ENCODE results near the gene SPPL2C.

Gene SPPL2C

DNA sequence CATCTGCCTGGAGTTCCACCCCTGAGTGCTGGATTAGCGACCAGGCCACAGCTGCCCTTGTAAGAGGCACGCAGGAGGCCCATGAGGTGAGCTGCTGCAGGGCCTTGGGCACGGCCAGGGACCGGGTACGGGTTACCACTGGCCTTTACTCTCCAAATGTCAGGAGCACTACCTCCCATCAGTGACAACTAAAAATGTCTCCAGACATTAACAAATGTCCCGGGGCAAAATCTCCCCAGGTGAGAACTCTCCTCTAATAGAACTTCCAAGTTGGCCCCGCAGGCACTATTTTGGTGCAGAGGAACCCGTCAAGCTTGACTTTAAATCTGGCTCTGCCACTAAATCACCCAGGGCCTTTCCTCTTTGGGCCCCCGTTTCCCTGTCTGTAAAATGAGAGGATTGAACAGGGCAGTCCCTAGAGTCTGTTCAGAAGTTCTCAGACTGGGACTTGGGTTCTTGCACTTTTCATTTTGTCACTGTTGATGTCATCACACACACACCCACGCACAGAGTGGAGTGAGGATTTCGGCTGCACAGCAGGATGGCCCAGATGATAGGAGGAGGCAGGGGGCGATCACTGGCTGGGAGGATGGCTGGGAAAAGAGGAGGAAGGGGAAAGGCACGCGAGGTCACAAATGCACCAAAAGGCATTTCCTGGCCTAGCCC is 25.1 kb downstream of the SPPL2C start:
- no peak overlapping the region for H3K27ac ChIP-seq
- no peak overlapping the region for H3K4me3 ChIP-seq

GRCh38 chr17:45870342-45870974 is 25.8 kb downstream of the SPPL2C start:
- Histone ChIP-seq H3K27ac (no peak overlapping the region), H3K4me3 (no peak overlapping the region)

- Histone ChIP-seq H3K4me3 (no peak overlapping the region), H3K27ac (no peak overlapping the region)
Observed at GRCh38 chr17:45871718-45872117, 27.0 kb downstream of the SPPL2C start.

- no peak overlapping the region for H3K27ac ChIP-seq
Observed at GRCh38 chr17:45873728-45874127, 29.0 kb downstream of the SPPL2C start.

DNA sequence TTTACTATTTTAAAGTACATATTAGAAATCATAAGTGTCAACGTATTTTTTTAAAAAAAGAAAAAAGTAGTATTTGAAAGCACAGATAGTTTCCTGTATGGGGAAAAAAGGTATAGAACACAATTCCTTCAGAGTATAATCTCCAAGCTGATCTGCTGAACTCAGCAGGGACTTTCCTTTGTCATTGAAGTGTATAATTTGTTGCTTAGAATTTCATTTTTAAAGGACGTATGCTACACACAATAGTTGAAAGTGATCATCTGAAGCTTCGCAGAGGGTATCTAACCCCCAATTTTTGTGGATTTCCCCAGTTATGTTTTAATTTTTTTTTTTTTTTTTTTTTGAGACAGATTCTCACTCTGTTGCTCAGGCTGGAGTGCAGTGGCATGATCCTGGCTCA is 29.5 kb downstream of the SPPL2C start:
- H3K4me3 ChIP-seq: no peak overlapping the region
- no peak overlapping the region for H3K27ac ChIP-seq

More at GRCh38 chr17:45873728-45874127, 29.0 kb downstream of the SPPL2C start:
- no peak overlapping the region for H3K4me3 ChIP-seq

DNA sequence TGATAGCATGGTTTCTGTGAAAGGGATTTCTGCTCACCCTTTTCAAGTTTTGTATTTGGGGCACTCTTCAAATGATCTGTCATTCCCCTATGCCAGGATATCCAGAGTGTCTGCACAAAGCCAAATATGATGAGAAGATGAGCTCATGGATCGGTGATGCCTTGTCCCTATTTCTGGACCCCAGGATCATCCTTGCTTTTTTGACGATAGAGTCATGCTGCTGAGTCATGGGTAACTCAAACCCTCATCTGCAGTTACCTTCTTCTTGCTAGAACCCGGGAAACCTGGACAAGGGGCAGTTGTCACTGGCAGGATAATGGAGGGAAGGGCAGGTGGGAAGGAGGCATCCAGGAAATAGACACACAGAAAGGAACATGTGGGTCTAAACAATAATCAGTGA is 31.9 kb downstream of the SPPL2C start:
- no peak overlapping the region for H3K27ac ChIP-seq
- no peak overlapping the region for H3K4me3 ChIP-seq

DNA sequence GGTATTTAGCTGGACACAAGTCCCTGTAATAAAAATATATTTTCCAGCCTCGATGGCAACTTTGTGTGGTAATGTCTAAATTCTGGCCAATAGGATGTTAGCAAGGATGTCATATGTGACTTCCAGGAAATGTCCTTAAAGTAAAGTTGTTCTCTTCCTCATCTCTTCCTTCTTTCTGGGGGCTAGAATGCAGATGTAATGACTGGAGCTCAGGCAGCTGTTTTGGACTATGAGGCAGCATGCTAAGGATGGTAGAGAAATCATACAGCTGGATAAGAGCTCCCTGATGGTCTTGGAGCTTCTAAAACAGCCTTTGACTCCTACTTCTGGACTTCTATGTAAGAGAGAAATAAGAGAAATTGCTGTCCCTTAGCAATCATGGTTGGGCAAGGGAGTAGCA is 32.8 kb downstream of the SPPL2C start:
- no peak overlapping the region for H3K4me3 ChIP-seq

GRCh38 chr17:45883063-45883462 is 38.4 kb downstream of the SPPL2C start:
- Histone ChIP-seq H3K27ac (no peak overlapping the region), H3K4me3 (no peak overlapping the region)

More for the DNA sequence above, 32.8 kb downstream of the SPPL2C start:
- H3K27ac ChIP-seq: no peak overlapping the region

DNA sequence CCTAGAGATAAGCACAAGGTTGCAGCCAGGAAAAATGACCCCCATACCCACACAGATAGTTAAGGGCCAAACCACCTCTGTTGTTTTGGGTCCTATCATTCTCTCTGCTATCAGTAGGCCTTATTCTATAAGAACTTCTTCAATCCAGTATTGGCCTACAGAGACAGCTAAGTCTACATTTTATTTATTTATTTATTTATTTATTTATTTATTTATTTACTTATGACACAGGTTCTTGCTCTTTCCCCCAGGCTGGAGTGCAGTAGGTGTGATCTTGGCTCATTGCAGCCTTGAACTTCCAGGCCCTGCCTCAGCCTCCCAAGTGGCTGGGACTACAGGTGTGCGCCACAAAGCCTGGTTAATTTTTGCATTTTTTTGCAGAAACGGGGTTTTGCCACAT is 42.2 kb downstream of the SPPL2C start:
- H3K4me3 ChIP-seq: no peak overlapping the region
- H3K27ac ChIP-seq: no peak overlapping the region

DNA sequence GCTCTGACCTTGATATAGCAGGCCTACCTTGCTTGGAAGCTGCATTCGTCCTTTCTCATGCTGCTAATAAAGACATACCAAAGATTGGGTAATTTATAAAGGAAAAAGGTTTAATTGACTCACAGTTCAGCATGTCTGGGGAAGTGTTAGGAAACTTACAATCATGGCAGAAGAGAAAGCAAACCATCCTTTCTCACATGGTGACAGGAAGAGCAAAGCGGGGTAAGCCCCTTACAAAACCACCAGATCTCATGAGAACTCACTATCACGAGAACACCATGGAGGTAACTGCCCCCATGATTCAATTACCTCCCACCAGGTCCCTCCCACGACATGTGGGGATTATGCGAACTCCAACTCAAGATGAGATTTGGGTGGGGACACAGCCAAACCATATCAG is 43.7 kb downstream of the SPPL2C start:
- Histone ChIP-seq H3K27ac (no peak overlapping the region), H3K4me3 (no peak overlapping the region)

- H3K27ac ChIP-seq: no peak overlapping the region
- H3K4me3 ChIP-seq: no peak overlapping the region
Observed at GRCh38 chr17:45889579-45889978, 44.9 kb downstream of the SPPL2C start.

GRCh38 chr17:45893725-45894021 is 49.0 kb downstream of the SPPL2C start:
- Histone ChIP-seq H3K4me3 (peak overlapping the region; percentile 35 to 72 (median 50)), H3K27ac (peak overlapping the region in 12 of 21 experiments; percentile 14 to 78 (median 48))

DNA sequence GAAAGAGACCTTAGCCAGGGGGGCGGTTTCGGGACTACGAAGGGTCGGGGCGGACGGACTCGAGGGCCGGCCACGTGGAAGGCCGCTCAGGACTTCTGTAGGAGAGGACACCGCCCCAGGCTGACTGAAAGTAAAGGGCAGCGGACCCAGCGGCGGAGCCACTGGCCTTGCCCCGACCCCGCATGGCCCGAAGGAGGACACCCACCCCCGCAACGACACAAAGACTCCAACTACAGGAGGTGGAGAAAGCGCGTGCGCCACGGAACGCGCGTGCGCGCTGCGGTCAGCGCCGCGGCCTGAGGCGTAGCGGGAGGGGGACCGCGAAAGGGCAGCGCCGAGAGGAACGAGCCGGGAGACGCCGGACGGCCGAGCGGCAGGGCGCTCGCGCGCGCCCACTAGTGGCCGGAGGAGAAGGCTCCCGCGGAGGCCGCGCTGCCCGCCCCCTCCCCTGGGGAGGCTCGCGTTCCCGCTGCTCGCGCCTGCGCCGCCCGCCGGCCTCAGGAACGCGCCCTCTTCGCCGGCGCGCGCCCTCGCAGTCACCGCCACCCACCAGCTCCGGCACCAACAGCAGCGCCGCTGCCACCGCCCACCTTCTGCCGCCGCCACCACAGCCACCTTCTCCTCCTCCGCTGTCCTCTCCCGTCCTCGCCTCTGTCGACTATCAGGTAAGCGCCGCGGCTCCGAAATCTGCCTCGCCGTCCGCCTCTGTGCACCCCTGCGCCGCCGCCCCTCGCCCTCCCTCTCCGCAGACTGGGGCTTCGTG is 49.5 kb downstream of the SPPL2C start, which contains the start of gene MAPT:
Gene MAPT (plus strand): TSS at position 533 of the 763 bp plus-strand sequence. CDS start 67,784 bp downstream, outside the sequence.
- Histone ChIP-seq H3K4me3 (peak within 1 kb of the TSS; percentile 35 to 72 (median 50)), H3K27ac (peak within 1 kb of the TSS in 14 of 21 experiments; percentile 14 to 78 (median 37))

DNA sequence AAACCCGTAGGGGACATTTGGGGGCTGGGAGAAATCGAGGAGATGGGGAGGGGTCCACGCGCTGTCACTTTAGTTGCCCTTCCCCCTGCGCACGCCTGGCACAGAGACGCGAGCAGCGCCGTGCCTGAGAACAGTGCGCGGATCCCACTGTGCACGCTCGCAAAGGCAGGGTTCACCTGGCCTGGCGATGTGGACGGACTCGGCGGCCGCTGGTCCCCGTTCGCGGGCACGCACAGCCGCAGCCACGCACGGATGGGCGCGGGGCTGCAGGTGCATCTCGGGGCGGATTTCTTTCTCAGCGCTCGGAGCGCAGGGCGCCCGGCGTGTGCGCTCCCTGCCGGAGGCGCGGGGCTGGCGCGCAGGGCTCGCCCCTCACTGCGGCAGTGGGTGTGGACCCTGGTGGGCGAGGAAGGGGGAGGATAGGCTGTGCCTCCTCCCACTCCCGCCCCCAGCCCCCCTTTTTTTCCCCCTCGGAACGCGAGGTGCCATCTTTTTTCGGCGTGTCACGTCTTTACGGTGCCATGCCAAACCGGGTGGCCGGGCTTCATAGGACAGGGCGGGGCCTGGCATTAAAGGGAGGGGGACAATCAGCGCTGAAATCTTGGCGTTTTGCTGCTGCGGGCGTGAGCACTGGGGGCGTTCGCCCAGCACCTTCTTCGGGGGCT is 50.8 kb downstream of the SPPL2C start:
- peak overlapping the region; percentile 35 to 72 (median 50) for H3K4me3 ChIP-seq
- no peak overlapping the region for H3K27ac ChIP-seq

GRCh38 chr17:45895969-45896785 is 51.5 kb downstream of the SPPL2C start:
- H3K4me3 ChIP-seq: peak overlapping the region in 2 of 7 experiments; percentile 6 to 72
- peak overlapping the region in 1 of 21 experiments; percentile 47 for H3K27ac ChIP-seq
